GM13977 (cell line): ENCODE data around the gene KAT2A.

ENCODE experiments used
- DNase-seq: peaks from one replicate; pipeline ENCODE4 v3.0.0; 2012; ENCODE audit warnings: low spot score
- in situ Hi-C: fragments of 300-500 bp; cut with MboI; formaldehyde crosslinking; loops from one replicate; pipeline ENCODE4 v1.12.0; 2022; ENCODE audit warnings: low sequenced_read_pairs, low pct_unique_long_range_greater_than_20kb, mixed read lengths, inconsistent platforms; ENCODE audit not compliant: unreplicated experiment
- TF ChIP-seq, protein P1 (sequence below): IDR thresholded peaks from 2 replicates; pipeline ENCODE4 v1.5.1; 2012; ENCODE audit warnings: mild to moderate bottlenecking, control low read depth; ENCODE audit not compliant: insufficient read depth; ENCODE audit errors: extremely low read depth, missing control alignments

The KAT2A gene

DNA sequence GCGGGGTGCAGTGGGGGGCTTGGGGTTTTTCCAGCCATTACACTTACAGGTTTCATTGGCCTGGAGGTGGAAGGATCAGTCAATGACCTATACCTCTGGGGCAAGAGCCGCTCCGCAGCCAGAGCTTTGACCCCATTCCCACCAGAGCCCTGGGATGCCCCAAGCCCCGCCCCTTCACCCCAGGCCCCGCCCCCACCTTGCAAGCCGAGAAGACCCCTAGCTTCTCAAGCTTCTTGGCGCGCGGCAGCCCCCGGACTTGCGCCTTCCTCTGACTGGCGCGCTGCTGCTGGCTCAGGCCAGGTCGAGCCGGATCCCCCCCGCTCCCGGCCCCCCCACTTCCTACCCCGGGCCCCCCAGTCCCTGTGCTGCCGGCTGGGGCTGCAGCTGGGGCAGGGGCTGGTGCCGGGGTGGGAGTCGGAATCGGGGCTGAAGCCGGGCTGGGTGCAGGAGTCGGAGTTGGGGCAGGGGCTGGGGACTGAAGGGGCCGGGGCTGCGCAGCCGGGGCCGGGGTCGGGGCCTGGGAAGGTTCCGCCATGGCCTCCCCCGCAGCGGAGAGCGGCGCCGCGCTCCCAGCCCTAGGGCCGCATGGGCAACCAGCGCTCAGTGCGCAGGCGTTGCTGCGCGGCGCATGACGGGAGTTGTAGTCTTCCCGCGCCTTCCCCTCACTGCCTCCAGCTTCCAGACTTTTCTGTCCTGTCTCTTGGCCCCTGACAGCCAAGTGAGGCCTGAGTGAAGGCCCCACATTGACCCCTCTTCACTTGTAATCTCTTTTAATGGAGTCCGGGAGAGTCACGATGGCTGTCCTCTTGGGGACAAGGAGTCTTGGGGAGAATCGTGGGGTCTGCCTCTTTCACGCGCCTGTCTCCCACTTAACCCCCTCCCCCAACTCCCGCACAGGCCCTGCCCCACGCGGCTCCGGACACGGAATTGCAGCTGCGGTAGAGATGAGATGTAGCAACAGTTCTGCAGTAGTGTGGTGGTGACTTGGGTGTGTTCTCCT lies at the start of gene KAT2A:
Gene KAT2A, minus strand, starts transcription at position 598 of the 1,000 bp plus-strand sequence. Its CDS starts 63 bp downstream, at position 535.
- TF ChIP-seq, protein P1, sequence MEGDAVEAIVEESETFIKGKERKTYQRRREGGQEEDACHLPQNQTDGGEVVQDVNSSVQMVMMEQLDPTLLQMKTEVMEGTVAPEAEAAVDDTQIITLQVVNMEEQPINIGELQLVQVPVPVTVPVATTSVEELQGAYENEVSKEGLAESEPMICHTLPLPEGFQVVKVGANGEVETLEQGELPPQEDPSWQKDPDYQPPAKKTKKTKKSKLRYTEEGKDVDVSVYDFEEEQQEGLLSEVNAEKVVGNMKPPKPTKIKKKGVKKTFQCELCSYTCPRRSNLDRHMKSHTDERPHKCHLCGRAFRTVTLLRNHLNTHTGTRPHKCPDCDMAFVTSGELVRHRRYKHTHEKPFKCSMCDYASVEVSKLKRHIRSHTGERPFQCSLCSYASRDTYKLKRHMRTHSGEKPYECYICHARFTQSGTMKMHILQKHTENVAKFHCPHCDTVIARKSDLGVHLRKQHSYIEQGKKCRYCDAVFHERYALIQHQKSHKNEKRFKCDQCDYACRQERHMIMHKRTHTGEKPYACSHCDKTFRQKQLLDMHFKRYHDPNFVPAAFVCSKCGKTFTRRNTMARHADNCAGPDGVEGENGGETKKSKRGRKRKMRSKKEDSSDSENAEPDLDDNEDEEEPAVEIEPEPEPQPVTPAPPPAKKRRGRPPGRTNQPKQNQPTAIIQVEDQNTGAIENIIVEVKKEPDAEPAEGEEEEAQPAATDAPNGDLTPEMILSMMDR, result no peak
- peak; percentile 97 for DNase-seq
- in situ Hi-C loops, result loop anchor here (25.0 kb wide), 1 partner anchor 384 kb away; the partner anchor contains the start of gene HAP1

DNA sequence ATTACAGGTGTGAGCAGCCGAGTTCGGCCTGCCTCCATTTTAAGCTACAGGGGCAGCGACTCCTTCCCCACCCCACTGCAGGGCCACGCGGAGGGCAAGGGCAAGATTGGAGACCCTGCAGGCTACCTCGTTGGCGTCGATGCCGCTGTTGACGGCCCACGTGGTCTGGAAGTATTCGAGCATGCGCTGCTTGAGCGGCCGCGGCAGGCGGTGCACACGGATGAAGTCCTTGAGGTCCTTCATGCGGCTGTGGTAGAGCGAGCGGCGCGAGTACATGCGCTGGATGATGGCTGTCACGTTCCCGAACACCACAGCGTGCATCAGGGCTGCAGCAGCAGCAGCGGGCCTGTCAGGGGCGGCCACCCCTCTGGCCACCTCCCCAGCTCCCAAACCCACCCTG lies 48.2 kb upstream of the KAT2A start:
- no peak for DNase-seq
- TF ChIP-seq, protein P1, result no peak
- in situ Hi-C loops, result no loop called here

DNA sequence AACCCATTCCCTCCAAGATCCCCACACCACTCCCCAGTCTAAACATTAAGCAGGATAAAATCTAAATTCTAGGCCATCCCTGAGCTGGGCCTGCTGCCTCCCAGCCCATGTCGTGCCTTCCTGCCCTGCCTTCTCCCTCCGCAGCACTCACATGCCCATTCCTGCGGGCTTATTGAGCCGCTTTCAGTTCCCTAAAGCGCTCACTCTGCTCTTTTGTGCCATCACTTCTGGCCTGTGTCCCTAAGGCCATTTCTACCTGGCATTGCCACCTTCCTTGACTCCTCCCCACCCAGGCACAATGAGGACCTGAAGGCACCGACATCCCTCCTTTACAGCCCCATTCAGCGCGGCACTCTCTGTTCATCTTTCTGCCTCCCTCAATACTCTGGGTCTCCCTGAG lies 46.6 kb upstream of the KAT2A start:
- in situ Hi-C loops, result no loop called here
- DNase-seq, result no peak
- TF ChIP-seq, protein P1, result no peak

DNA sequence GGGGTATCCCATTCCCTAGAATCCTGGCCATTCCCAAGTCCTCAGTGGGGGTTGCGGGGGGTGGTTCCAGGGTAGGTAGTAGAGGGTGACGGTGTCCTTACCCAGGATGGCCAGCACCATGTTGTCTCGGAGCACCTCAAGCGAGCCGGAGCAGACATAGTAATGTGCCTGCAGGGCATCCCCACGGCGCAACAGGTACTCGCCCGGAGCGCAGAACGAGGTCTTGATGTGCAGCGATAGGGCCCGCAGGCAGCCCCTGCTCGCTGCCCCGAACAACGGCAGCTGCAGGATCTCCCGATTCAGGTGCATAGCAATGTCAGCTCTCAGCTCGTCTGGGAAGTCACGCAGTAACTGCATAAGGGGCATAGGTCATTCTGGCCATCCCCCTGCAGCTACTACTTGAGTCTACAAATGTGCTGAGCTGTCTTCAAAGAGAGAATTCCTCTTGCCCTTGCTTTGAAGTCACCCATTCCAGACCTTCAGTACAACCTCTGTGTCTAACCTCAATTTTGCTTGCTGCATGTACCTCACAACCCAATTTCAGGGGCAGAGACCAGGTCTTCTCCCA lies 45.1 kb upstream of the KAT2A start:
- TF ChIP-seq, protein P1, result no peak
- in situ Hi-C loops, result no loop called here
- no peak for DNase-seq

DNA sequence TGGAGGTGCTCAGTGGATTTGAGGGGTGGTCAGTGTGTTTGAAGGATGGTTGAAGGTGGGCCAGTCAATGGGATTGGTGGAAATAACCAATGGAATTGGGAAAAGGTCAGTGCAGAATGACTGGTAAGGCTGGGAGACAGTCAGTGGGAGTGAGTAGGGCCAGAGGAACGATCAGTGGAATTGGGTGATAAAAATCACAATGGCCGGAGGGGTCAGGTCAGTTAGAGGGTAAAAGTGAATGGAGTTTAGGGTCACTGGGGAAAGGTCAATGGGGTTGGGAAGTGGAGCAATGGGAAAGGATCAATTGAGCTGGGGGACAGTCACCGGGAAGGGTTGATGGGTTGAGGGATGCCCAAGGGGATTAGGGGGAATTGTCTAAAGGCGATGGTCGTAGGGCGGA lies 44.6 kb upstream of the KAT2A start:
- DNase-seq, result no peak
- in situ Hi-C loops, result no loop called here
- TF ChIP-seq, protein P1, result no peak

DNA sequence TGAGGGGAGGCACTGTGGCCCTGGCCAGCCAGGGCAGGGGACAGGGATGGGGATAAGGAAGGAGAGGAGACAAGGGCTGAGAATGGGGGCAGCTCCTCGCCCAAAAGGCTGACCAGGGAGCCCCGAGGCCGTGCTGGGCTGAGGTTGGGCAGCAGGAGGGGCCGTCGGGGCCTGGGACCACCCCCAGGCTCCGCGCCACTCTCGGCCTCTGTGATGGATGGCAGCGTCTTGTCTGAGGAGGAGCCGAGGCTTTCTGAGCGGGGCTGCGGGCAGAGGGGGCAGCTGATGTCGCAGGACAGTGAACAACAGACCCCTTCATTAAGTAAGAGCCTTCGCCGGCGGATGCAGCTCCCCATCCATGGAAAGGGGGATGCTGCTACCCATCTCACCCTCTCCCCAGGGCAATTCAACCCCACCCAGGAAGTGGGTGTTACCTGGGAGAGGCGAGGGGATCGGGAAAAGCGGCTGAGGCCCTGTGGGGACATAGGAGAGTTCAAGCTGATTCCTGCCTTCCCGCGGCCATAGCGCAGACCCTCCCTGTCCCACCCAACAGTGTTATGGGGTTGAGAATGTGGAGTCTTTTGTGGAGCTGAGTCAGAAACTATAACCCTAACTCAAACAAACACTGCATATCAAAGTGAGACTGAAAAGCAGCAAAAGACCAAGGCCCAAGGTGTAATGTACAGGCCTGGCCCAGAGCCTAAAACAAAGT lies 42.7 kb upstream of the KAT2A start:
- in situ Hi-C loops, result no loop called here
- TF ChIP-seq, protein P1, result no peak
- DNase-seq, result no peak
